BE2C (cell line): ENCODE measurements around the gene TMPRSS13.

Experiments used
- DNase-seq: peaks from one replicate; pipeline ENCODE4 v3.0.0-alpha.2; 2020
- H3K27me3 ChIP-seq: fragments of 250-450 bp; sonication (Bioruptor Pico); 2 replicates; pipeline ENCODE4 v1.5.1; 2020; ENCODE audit warnings: mild to moderate bottlenecking
- H3K36me3 ChIP-seq: fragments of 250-450 bp; sonication (Bioruptor Pico); 2 replicates; pipeline ENCODE4 v1.5.1; 2020; ENCODE audit warnings: mild to moderate bottlenecking
- H3K4me1 ChIP-seq: fragments of 250-450 bp; sonication (Bioruptor Pico); 2 replicates; pipeline ENCODE4 v1.5.1; 2020
- H3K4me3 ChIP-seq: 2 replicates; pipeline ENCODE4 v1.5.1; 2011; ENCODE audit warnings: low read depth, low read length
- H3K9me3 ChIP-seq: fragments of 250-450 bp; sonication (Bioruptor Pico); 2 replicates; pipeline ENCODE4 v1.5.1; 2020
- CTCF ChIP-seq: IDR thresholded peaks from 2 replicates; pipeline ENCODE4 v1.5.1; 2012; ENCODE audit warnings: mild to moderate bottlenecking, low read depth, low read length

TMPRSS13 gene

GRCh38 chr11:117940736-117941135, 11.5 kb upstream of the TMPRSS13 start:
- Histone ChIP-seq H3K4me3 (no peak overlapping the region), H3K36me3 (no peaks in the 10 kb centered on the region), H3K27me3 (no peaks in the 10 kb centered on the region), H3K9me3 (no peaks in the 10 kb centered on the region), H3K4me1 (no peaks in the 10 kb centered on the region; the same call in 1 of the 2 replicates)
- no peak for TF ChIP-seq CTCF
- no peak for DNase-seq

GRCh38 chr11:117936973-117937372, 7.8 kb upstream of the TMPRSS13 start:
- Histone ChIP-seq H3K36me3 (no peaks in the 10 kb centered on the region), H3K9me3 (no peaks in the 10 kb centered on the region), H3K4me1 (no peaks in the 10 kb centered on the region; the same call in 1 of the 2 replicates), H3K4me3 (no peak overlapping the region), H3K27me3 (no peaks in the 10 kb centered on the region)
- DNase-seq: no peak
- TF ChIP-seq CTCF: no peak

- no peaks in the 10 kb centered on the region for H3K27me3 ChIP-seq
- no peak overlapping the region for H3K4me3 ChIP-seq
- H3K9me3 ChIP-seq: no peaks in the 10 kb centered on the region
- no peak for TF ChIP-seq CTCF
- no peaks in the 10 kb centered on the region for H3K36me3 ChIP-seq
- no peaks in the 10 kb centered on the region; the same call in 1 of the 2 replicates for H3K4me1 ChIP-seq
- no peak for DNase-seq
Measured at GRCh38 chr11:117934526-117935307, 5.5 kb upstream of the TMPRSS13 start.

- no peaks in the 10 kb centered on the region for H3K9me3 ChIP-seq
- H3K36me3 ChIP-seq: no peaks in the 10 kb centered on the region
- DNase-seq: no peak
- TF ChIP-seq CTCF: no peak
- no peaks in the 10 kb centered on the region for H3K27me3 ChIP-seq
- no peaks in the 10 kb centered on the region; the same call in 1 of the 2 replicates for H3K4me1 ChIP-seq
- no peak overlapping the region for H3K4me3 ChIP-seq
Measured at GRCh38 chr11:117933930-117934329, 4.7 kb upstream of the TMPRSS13 start.

- Histone ChIP-seq H3K4me1 (no peaks in the 10 kb centered on the region; the same call in 1 of the 2 replicates), H3K4me3 (no peak overlapping the region)
- no peak for TF ChIP-seq CTCF
Measured at GRCh38 chr11:117933475-117933874, 4.3 kb upstream of the TMPRSS13 start.

GRCh38 chr11:117932947-117933346, 3.7 kb upstream of the TMPRSS13 start:
- no peak for DNase-seq
- TF ChIP-seq CTCF: no peak
- Histone ChIP-seq H3K4me3 (no peak overlapping the region), H3K9me3 (no peaks in the 10 kb centered on the region), H3K27me3 (no peaks in the 10 kb centered on the region), H3K36me3 (no peaks in the 10 kb centered on the region), H3K4me1 (no peaks in the 10 kb centered on the region; the same call in 1 of the 2 replicates)

More at GRCh38 chr11:117933475-117933874, 4.3 kb upstream of the TMPRSS13 start:
- DNase-seq: no peak
- H3K9me3 ChIP-seq: no peaks in the 10 kb centered on the region
- H3K27me3 ChIP-seq: no peaks in the 10 kb centered on the region
- H3K36me3 ChIP-seq: no peaks in the 10 kb centered on the region
